ENCODE results near the gene CELF2.

CELF2 gene

GRCh38 chr10:11063856-11064255 is 46.2 kb downstream of the CELF2 start:
- DNase-seq, result no peak

- no peak for DNase-seq
These were observed 47.2 kb downstream of the CELF2 start for GRCh38 chr10:11064832-11065231.

- DNase-seq, result no peak
These were observed 47.9 kb downstream of the CELF2 start for GRCh38 chr10:11065567-11065966.

GRCh38 chr10:11066520-11066919 is 48.8 kb downstream of the CELF2 start:
- DNase-seq, result no peak

- DNase-seq, result no peak
These were observed 51.4 kb downstream of the CELF2 start for GRCh38 chr10:11068861-11069633.

GRCh38 chr10:11073410-11073809 is 55.7 kb downstream of the CELF2 start:
- no peak for DNase-seq

GRCh38 chr10:11074536-11075267 is 57.0 kb downstream of the CELF2 start:
- DNase-seq, result peak in 1 of 2 experiments; percentile 9

- no peak for DNase-seq
These were observed 58.5 kb downstream of the CELF2 start for GRCh38 chr10:11076221-11076620.

GRCh38 chr10:11080564-11080984 is 62.9 kb downstream of the CELF2 start:
- no peak for DNase-seq

GRCh38 chr10:11081408-11081807 is 63.7 kb downstream of the CELF2 start:
- no peak for DNase-seq

GRCh38 chr10:11082526-11082925 is 64.9 kb downstream of the CELF2 start:
- DNase-seq, result no peak

GRCh38 chr10:11083051-11083450 is 65.4 kb downstream of the CELF2 start:
- DNase-seq, result no peak

GRCh38 chr10:11085545-11085944 is 67.9 kb downstream of the CELF2 start:
- DNase-seq, result no peak

GRCh38 chr10:11086177-11086840 is 68.6 kb downstream of the CELF2 start:
- no peak for DNase-seq

GRCh38 chr10:11087372-11087771 is 69.7 kb downstream of the CELF2 start:
- no peak for DNase-seq

- DNase-seq, result no peak
These were observed 71.0 kb downstream of the CELF2 start for GRCh38 chr10:11088709-11089108.

GRCh38 chr10:11089272-11089671 is 71.6 kb downstream of the CELF2 start:
- DNase-seq, result no peak

GRCh38 chr10:11091517-11092102 is 73.9 kb downstream of the CELF2 start:
- peak in 1 of 2 experiments; percentile 25 for DNase-seq

GRCh38 chr10:11093771-11094736 is 76.4 kb downstream of the CELF2 start:
- no peak for DNase-seq

GRCh38 chr10:11095374-11095801 is 77.7 kb downstream of the CELF2 start:
- DNase-seq, result no peak

- DNase-seq, result no peak
These were observed 78.8 kb downstream of the CELF2 start for GRCh38 chr10:11096422-11096821.

GRCh38 chr10:11097686-11098085 is 80.0 kb downstream of the CELF2 start:
- DNase-seq, result peak; percentile 26 to 37

Measured in activated CD4-positive, alpha-beta T cell treated with anti-CD3 and anti-CD28 coated beads, Interleukin-2, amount 50 U/mL, for 48 hours (primary cell).